ENCODE results near the gene MAP2K5.

DNA sequence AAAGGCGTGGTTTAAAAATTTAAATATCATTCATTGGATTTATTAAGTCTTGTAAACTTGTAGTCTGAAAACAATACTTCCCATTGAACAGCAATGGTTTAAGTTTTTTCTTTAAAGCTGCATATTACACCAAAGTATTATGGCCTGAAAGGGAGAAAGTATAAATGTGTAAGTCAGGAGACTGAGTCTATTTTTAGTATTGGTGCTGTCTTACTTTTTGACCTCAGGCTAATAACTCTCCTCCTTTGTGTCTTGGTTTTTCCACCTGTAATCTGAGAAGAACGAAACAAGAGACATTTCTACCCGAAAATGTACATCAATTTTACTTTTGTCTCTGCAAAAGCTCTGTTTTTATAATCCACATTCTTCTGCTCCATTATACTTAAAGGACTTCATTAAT lies 14.0 kb upstream of the MAP2K5 start:
- TF ChIP-seq, protein P1, sequence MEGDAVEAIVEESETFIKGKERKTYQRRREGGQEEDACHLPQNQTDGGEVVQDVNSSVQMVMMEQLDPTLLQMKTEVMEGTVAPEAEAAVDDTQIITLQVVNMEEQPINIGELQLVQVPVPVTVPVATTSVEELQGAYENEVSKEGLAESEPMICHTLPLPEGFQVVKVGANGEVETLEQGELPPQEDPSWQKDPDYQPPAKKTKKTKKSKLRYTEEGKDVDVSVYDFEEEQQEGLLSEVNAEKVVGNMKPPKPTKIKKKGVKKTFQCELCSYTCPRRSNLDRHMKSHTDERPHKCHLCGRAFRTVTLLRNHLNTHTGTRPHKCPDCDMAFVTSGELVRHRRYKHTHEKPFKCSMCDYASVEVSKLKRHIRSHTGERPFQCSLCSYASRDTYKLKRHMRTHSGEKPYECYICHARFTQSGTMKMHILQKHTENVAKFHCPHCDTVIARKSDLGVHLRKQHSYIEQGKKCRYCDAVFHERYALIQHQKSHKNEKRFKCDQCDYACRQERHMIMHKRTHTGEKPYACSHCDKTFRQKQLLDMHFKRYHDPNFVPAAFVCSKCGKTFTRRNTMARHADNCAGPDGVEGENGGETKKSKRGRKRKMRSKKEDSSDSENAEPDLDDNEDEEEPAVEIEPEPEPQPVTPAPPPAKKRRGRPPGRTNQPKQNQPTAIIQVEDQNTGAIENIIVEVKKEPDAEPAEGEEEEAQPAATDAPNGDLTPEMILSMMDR (IDR thresholded peaks at IDR 0.05), result no peak
- TF ChIP-seq POLR2A (IDR thresholded peaks at IDR 0.05), result no peak

Measured in right lobe of liver (tissue), 4 donors.